Endothelial cell (in vitro differentiated cells): ENCODE measurements around the gene MYL10. TPM values are rescaled to one million over a fixed set of nuclear protein-coding genes. Genes with fewer than 3 reads are reported as not detected.

ENCODE experiments used
- DNase-seq: peaks from one replicate; pipeline ENCODE4 v3.0.0; 2021; ENCODE audit warnings: low spot score
- H3K27ac Mint-ChIP-seq: one replicate; pipeline ENCODE4 v1.8.0; 2021; ENCODE audit warnings: mixed read lengths, inconsistent platforms; ENCODE audit not compliant: unreplicated experiment
- H3K27me3 Mint-ChIP-seq: one replicate; pipeline ENCODE4 v1.8.0; 2021; ENCODE audit warnings: mild to moderate bottlenecking, moderate library complexity, mixed read lengths, inconsistent platforms; ENCODE audit not compliant: unreplicated experiment
- H3K36me3 Mint-ChIP-seq: one replicate; pipeline ENCODE4 v1.8.0; 2021; ENCODE audit warnings: mild to moderate bottlenecking, low read depth, mixed read lengths, inconsistent platforms; ENCODE audit not compliant: unreplicated experiment
- H3K4me1 Mint-ChIP-seq: one replicate; pipeline ENCODE4 v1.8.0; 2021; ENCODE audit warnings: mild to moderate bottlenecking, mixed read lengths, inconsistent platforms; ENCODE audit not compliant: unreplicated experiment
- H3K4me3 Mint-ChIP-seq: one replicate; pipeline ENCODE4 v1.8.0; 2021; ENCODE audit warnings: mild to moderate bottlenecking, mixed read lengths, inconsistent platforms; ENCODE audit not compliant: unreplicated experiment
- H3K9me3 Mint-ChIP-seq: one replicate; pipeline ENCODE4 v1.8.0; 2021; ENCODE audit warnings: mixed read lengths, inconsistent platforms; ENCODE audit not compliant: unreplicated experiment
- CTCF ChIP-seq: fragments of 200-600 bp; sonication (generic); IDR thresholded peaks from one replicate; pipeline ENCODE4 v1.5.0; 2021; ENCODE audit warnings: antibody characterized with exemption; ENCODE audit not compliant: unreplicated experiment
- long read RNA-seq: library from polyadenylated mRNA; unstranded; transcript quantifications from one replicate; pipeline ENCODE4 v2.0.0, GENCODE V29; 2020; ENCODE audit not compliant: unreplicated experiment
- total RNA-seq: library from RNA; stranded (reverse); fragmentation: NEBNext Ultra II Directional; extraction: Animal tissue kit (Norgen Biotek cat#: 25700); gene quantifications from one replicate; pipeline ENCODE4 v1.2.1, GENCODE V29; 2021; ENCODE audit not compliant: unreplicated experiment

The MYL10 gene
- not detected for total RNA-seq
- long read RNA-seq, result 0 reads

- H3K27me3 Mint-ChIP-seq, result peaks cover 10% of the 10 kb centered on the region
- H3K36me3 Mint-ChIP-seq, result no peaks in the 10 kb centered on the region
- no peak within 1 kb of the TSS for H3K27ac Mint-ChIP-seq
- peaks cover 6% of the 10 kb centered on the region for H3K4me1 Mint-ChIP-seq
- no peak for TF ChIP-seq CTCF
- H3K9me3 Mint-ChIP-seq, result no peaks in the 10 kb centered on the region
- H3K4me3 Mint-ChIP-seq, result no peak within 1 kb of the TSS
- no peak for DNase-seq
These were observed at the start of gene MYL10 for GRCh38 chr7:101629171-101629570. MYL10 (minus strand) TSS chr7:101629296; CDS start chr7:101629118, 178 bp downstream.

GRCh38 chr7:101678658-101679057, 49.6 kb upstream of the MYL10 start:
- no peaks in the 10 kb centered on the region for H3K4me1 Mint-ChIP-seq
- H3K36me3 Mint-ChIP-seq, result no peaks in the 10 kb centered on the region
- no peak overlapping the region for H3K4me3 Mint-ChIP-seq
- H3K27ac Mint-ChIP-seq, result no peak overlapping the region
- TF ChIP-seq CTCF, result no peak
- no peaks in the 10 kb centered on the region for H3K27me3 Mint-ChIP-seq
- no peak for DNase-seq
- H3K9me3 Mint-ChIP-seq, result no peaks in the 10 kb centered on the region

- no peaks in the 10 kb centered on the region for H3K36me3 Mint-ChIP-seq
- no peak for TF ChIP-seq CTCF
- H3K27ac Mint-ChIP-seq, result no peak overlapping the region
- no peaks in the 10 kb centered on the region for H3K4me1 Mint-ChIP-seq
- no peak overlapping the region for H3K4me3 Mint-ChIP-seq
- DNase-seq, result no peak
- H3K27me3 Mint-ChIP-seq, result no peaks in the 10 kb centered on the region
- H3K9me3 Mint-ChIP-seq, result no peaks in the 10 kb centered on the region
These were observed 48.8 kb upstream of the MYL10 start for GRCh38 chr7:101677797-101678479.

GRCh38 chr7:101677391-101677790, 48.3 kb upstream of the MYL10 start:
- Mint-ChIP-seq H3K27me3 (peaks cover 1% of the 10 kb centered on the region), H3K36me3 (no peaks in the 10 kb centered on the region), H3K4me1 (no peaks in the 10 kb centered on the region), H3K4me3 (no peak overlapping the region), H3K27ac (no peak overlapping the region), H3K9me3 (no peaks in the 10 kb centered on the region)
- TF ChIP-seq CTCF, result no peak
- DNase-seq, result no peak

- no peak overlapping the region for H3K27ac Mint-ChIP-seq
- H3K4me3 Mint-ChIP-seq, result no peak overlapping the region
- no peaks in the 10 kb centered on the region for H3K4me1 Mint-ChIP-seq
These were observed 47.9 kb upstream of the MYL10 start for GRCh38 chr7:101676956-101677355.

More at GRCh38 chr7:101676956-101677355, 47.9 kb upstream of the MYL10 start:
- no peaks in the 10 kb centered on the region for H3K36me3 Mint-ChIP-seq
- H3K9me3 Mint-ChIP-seq, result no peaks in the 10 kb centered on the region
- DNase-seq, result no peak
- peaks cover 1% of the 10 kb centered on the region for H3K27me3 Mint-ChIP-seq
- no peak for TF ChIP-seq CTCF
